Measurements from ENCODE around the gene KRTAP12-3.
"Not testable (repeated sequence)": the region's sequence is repeated elsewhere in the genome, so short reads cannot be mapped to it uniquely, and the experiment has no call there.

Gene KRTAP12-3

GRCh38 chr21:44657635-44658540 is at the start of gene KRTAP12-3:
TSS of gene KRTAP12-3 (plus strand) at chr21:44657932. CDS start at chr21:44657980, 48 bp downstream.
- Histone ChIP-seq H3K4me1 (ENCODE audit: control insufficient read depth, insufficient read depth, low read length) (peaks cover 2% of the 10 kb centered on the region), H3K27ac (ENCODE audit: low read length) (no peak within 1 kb of the TSS), H3K9me3 (ENCODE audit: control insufficient read depth in 2 of 2, low read length in 2 of 2) (peaks cover 2 to 5% of the 10 kb centered on the region in 2 donors), H3K9ac (ENCODE audit: low read length in 2 of 2) (no peak within 1 kb of the TSS), H3K27me3 (ENCODE audit: control insufficient read depth in 1 of 2, insufficient read depth in 2 of 2, low read length in 2 of 2) (peaks cover 4 to 6% of the 10 kb centered on the region in 2 donors), H3K4me3 (ENCODE audit: low read length in 2 of 2) (no peak within 1 kb of the TSS), H3K36me3 (ENCODE audit: control insufficient read depth in 2 of 2, insufficient read depth in 2 of 2, low read length in 2 of 2) (no peaks in the 10 kb centered on the region)

- Histone ChIP-seq H3K9me3 (ENCODE audit: control insufficient read depth in 2 of 2, low read length in 2 of 2) (peaks cover 3 to 6% of the 10 kb centered on the region in 2 donors), H3K27me3 (ENCODE audit: control insufficient read depth in 1 of 2, insufficient read depth in 2 of 2, low read length in 2 of 2) (peaks cover 0 to 5% of the 10 kb centered on the region in 2 donors), H3K4me1 (ENCODE audit: control insufficient read depth, insufficient read depth, low read length) (no peaks in the 10 kb centered on the region), H3K9ac (ENCODE audit: low read length in 2 of 2) (no peak overlapping the region), H3K4me3 (ENCODE audit: low read length in 2 of 2) (no peak overlapping the region), H3K36me3 (ENCODE audit: control insufficient read depth in 2 of 2, insufficient read depth in 2 of 2, low read length in 2 of 2) (no peaks in the 10 kb centered on the region), H3K27ac (ENCODE audit: low read length) (no peak overlapping the region)
These were observed 48.5 kb upstream of the KRTAP12-3 start for GRCh38 chr21:44609193-44609592.

- H3K27ac ChIP-seq (ENCODE audit: low read length); H3K27me3 ChIP-seq (ENCODE audit: control insufficient read depth in 1 of 2, insufficient read depth in 2 of 2, low read length in 2 of 2); H3K4me3 ChIP-seq (ENCODE audit: low read length in 2 of 2); H3K4me1 ChIP-seq (ENCODE audit: control insufficient read depth, insufficient read depth, low read length); H3K36me3 ChIP-seq (ENCODE audit: control insufficient read depth in 2 of 2, insufficient read depth in 2 of 2, low read length in 2 of 2); H3K9ac ChIP-seq (ENCODE audit: low read length in 2 of 2); H3K9me3 ChIP-seq (ENCODE audit: control insufficient read depth in 2 of 2, low read length in 2 of 2): not testable (repeated sequence)
These were observed 47.4 kb upstream of the KRTAP12-3 start for GRCh38 chr21:44610157-44610843.

DNA sequence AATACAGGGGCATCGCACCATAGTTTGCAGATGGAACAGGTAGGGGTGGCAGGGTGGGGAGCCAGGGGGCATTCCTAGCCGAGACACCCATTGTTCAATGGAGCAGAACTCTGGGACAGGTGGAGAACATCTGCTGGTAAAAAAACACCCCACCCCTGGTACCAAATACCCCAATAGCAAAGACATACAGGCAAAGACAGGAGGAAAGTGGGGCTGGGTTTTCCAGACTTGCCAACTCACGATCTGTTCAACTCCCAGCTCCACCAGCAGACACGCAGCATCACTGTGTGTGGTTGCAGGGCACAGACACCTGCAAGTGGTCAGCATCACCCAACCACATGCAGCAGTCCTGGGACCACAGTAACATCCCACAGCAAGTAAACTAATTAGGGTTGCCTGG is 46.2 kb upstream of the KRTAP12-3 start:
- H3K9me3 ChIP-seq (ENCODE audit: control insufficient read depth in 2 of 2, low read length in 2 of 2), result peaks cover 3 to 6% of the 10 kb centered on the region in 2 donors
- no peak overlapping the region for H3K9ac ChIP-seq (ENCODE audit: low read length in 2 of 2)
- H3K27me3 ChIP-seq (ENCODE audit: control insufficient read depth in 1 of 2, insufficient read depth in 2 of 2, low read length in 2 of 2), result peaks cover 2 to 6% of the 10 kb centered on the region in 2 donors
- no peak overlapping the region for H3K4me3 ChIP-seq (ENCODE audit: low read length in 2 of 2)
- no peaks in the 10 kb centered on the region for H3K4me1 ChIP-seq (ENCODE audit: control insufficient read depth, insufficient read depth, low read length)
- H3K36me3 ChIP-seq (ENCODE audit: control insufficient read depth in 2 of 2, insufficient read depth in 2 of 2, low read length in 2 of 2), result no peaks in the 10 kb centered on the region
- H3K27ac ChIP-seq (ENCODE audit: low read length), result no peak overlapping the region

DNA sequence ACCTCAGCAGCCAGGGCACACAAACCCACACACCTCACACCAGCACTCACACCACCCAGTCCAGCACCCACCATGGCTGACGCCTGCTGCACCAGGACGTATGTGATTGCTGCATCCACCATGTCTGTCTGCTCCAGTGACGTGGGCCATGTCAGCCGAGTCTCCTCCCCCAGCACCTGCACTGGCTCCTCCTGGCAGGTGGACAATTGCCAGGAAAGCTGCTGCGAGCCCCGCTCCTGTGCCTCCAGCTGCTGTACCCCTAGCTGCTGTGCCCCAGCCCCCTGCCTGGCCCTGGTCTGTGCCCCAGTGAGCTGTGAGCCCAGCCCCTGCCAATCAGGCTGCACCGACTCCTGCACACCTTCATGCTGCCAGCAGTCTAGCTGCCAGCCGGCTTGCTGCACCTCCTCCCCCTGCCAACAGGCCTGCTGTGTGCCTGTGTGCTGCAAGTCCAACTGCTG is 45.7 kb upstream of the KRTAP12-3 start, which contains the start of gene KRTAP10-8:
Gene KRTAP10-8, plus strand, starts transcription at position 51 of the 458 bp plus-strand sequence. Its CDS starts 22 bp downstream, at position 73.
- Histone ChIP-seq H3K27me3 (ENCODE audit: control insufficient read depth in 1 of 2, insufficient read depth in 2 of 2, low read length in 2 of 2) (peaks cover 2 to 6% of the 10 kb centered on the region in 2 donors), H3K36me3 (ENCODE audit: control insufficient read depth in 2 of 2, insufficient read depth in 2 of 2, low read length in 2 of 2) (no peaks in the 10 kb centered on the region), H3K4me1 (ENCODE audit: control insufficient read depth, insufficient read depth, low read length) (no peaks in the 10 kb centered on the region), H3K9ac (ENCODE audit: low read length in 2 of 2) (no peak within 1 kb of the TSS), H3K9me3 (ENCODE audit: control insufficient read depth in 2 of 2, low read length in 2 of 2) (peaks cover 3 to 6% of the 10 kb centered on the region in 2 donors), H3K4me3 (ENCODE audit: low read length in 2 of 2) (no peak within 1 kb of the TSS), H3K27ac (ENCODE audit: low read length) (no peak within 1 kb of the TSS)

GRCh38 chr21:44612669-44613229 is 45.0 kb upstream of the KRTAP12-3 start:
- H3K9ac ChIP-seq (ENCODE audit: low read length in 2 of 2), result no peak overlapping the region
- H3K4me1 ChIP-seq (ENCODE audit: control insufficient read depth, insufficient read depth, low read length), result no peaks in the 10 kb centered on the region
- H3K9me3 ChIP-seq (ENCODE audit: control insufficient read depth in 2 of 2, low read length in 2 of 2), result peaks cover 3 to 6% of the 10 kb centered on the region in 2 donors
- H3K4me3 ChIP-seq (ENCODE audit: low read length in 2 of 2), result no peak overlapping the region
- H3K27ac ChIP-seq (ENCODE audit: low read length), result no peak overlapping the region
- no peaks in the 10 kb centered on the region for H3K36me3 ChIP-seq (ENCODE audit: control insufficient read depth in 2 of 2, insufficient read depth in 2 of 2, low read length in 2 of 2)
- peaks cover 2 to 6% of the 10 kb centered on the region in 2 donors for H3K27me3 ChIP-seq (ENCODE audit: control insufficient read depth in 1 of 2, insufficient read depth in 2 of 2, low read length in 2 of 2)

DNA sequence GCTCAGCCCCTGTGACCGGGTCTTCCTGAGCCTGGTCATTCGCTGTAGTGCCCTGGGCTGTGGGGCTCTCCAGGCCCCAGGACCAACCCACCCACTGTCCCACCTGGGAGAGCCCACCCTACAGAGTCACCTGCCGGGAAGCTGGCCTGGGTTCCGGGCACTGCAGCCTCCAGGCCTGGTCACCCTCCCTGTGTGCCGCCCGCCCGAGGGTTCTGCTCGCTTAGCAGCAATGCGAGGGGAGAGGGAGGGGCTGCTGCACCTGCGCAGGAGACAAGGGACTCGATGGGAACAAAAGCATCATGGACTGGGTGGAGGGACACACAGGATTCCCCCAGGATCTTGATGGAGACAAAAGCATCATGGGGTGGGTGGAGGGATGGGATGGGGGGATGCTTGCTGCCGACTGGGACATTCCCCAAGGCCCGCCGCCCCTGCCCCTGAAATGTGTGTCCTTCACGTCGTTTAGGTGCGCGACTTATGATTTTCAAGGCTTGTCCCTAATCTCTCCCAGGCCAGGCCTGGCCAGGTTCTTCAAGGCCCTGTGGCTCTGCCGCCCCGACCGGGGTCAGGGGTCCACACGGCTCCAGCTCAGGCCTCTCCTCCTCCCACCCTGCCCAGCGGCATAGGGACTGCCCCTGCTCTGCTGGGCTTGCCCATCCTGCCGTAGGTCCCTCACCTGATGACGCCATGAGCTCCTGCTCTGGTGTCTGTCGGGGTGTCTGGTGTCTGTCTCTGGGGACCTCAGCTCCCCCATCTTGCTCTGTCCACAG is 44.2 kb upstream of the KRTAP12-3 start:
- Histone ChIP-seq H3K36me3 (ENCODE audit: control insufficient read depth in 2 of 2, insufficient read depth in 2 of 2, low read length in 2 of 2) (no peaks in the 10 kb centered on the region), H3K9me3 (ENCODE audit: control insufficient read depth in 2 of 2, low read length in 2 of 2) (peaks cover 3 to 6% of the 10 kb centered on the region in 2 donors), H3K9ac (ENCODE audit: low read length in 2 of 2) (no peak overlapping the region), H3K4me1 (ENCODE audit: control insufficient read depth, insufficient read depth, low read length) (no peaks in the 10 kb centered on the region), H3K27me3 (ENCODE audit: control insufficient read depth in 1 of 2, insufficient read depth in 2 of 2, low read length in 2 of 2) (peaks cover 2 to 6% of the 10 kb centered on the region in 2 donors), H3K27ac (ENCODE audit: low read length) (no peak overlapping the region), H3K4me3 (ENCODE audit: low read length in 2 of 2) (no peak overlapping the region)

DNA sequence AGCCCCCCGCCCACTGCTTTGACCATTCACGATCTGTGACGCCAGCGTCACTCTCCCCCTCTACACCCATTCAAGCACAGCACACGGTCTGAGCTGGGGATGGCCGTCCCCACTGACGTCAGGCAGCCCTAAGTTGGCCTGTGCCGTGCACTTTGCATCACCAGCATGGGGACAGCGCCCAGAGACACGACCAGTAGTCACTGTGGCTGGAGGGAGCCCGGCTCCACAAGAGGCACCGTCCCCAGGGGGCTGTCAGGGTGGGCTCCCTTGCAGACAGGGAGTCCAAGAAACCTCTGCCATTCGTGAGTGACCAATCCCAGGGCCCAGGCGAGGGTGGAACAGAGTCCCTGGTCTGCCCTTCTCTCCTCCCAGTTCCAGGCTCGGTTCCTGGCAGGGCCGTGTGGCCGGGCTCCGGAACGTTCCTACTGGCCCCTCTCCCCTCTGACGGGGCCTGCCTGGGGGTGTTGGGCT is 43.5 kb upstream of the KRTAP12-3 start:
- Histone ChIP-seq H3K27ac (ENCODE audit: low read length) (no peak overlapping the region), H3K4me1 (ENCODE audit: control insufficient read depth, insufficient read depth, low read length) (no peaks in the 10 kb centered on the region), H3K4me3 (ENCODE audit: low read length in 2 of 2) (no peak overlapping the region), H3K36me3 (ENCODE audit: control insufficient read depth in 2 of 2, insufficient read depth in 2 of 2, low read length in 2 of 2) (no peaks in the 10 kb centered on the region), H3K9ac (ENCODE audit: low read length in 2 of 2) (no peak overlapping the region), H3K27me3 (ENCODE audit: control insufficient read depth in 1 of 2, insufficient read depth in 2 of 2, low read length in 2 of 2) (peaks cover 2 to 8% of the 10 kb centered on the region in 2 donors), H3K9me3 (ENCODE audit: control insufficient read depth in 2 of 2, low read length in 2 of 2) (peaks cover 3 to 9% of the 10 kb centered on the region in 2 donors)

DNA sequence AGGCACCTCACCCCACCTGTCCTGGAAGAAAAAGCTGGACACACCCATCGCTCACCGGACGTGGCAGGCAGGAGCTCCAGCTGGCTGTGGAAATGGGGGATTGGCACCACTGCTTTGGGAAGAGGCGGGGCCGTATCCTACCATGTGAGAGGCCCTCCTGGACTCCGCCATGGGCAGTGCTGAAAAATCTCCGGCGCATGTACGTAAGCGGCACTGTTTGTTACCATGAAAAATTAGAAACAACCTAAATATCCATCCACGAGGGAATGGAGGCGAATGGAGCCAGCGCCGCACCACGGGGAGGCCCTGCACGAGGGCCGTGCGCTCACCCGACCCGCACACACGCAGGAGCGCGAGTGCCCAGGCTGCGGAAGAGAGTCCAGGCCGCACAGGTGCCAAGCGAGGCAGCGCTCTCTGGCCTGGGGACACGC is 42.8 kb upstream of the KRTAP12-3 start:
- no peak overlapping the region for H3K9ac ChIP-seq (ENCODE audit: low read length in 2 of 2)
- H3K36me3 ChIP-seq (ENCODE audit: control insufficient read depth in 2 of 2, insufficient read depth in 2 of 2, low read length in 2 of 2), result no peaks in the 10 kb centered on the region
- no peak overlapping the region for H3K4me3 ChIP-seq (ENCODE audit: low read length in 2 of 2)
- H3K27ac ChIP-seq (ENCODE audit: low read length), result no peak overlapping the region
- peaks cover 2 to 8% of the 10 kb centered on the region in 2 donors for H3K27me3 ChIP-seq (ENCODE audit: control insufficient read depth in 1 of 2, insufficient read depth in 2 of 2, low read length in 2 of 2)
- H3K9me3 ChIP-seq (ENCODE audit: control insufficient read depth in 2 of 2, low read length in 2 of 2), result peaks cover under 1 to 12% of the 10 kb centered on the region in 2 donors
- H3K4me1 ChIP-seq (ENCODE audit: control insufficient read depth, insufficient read depth, low read length), result no peaks in the 10 kb centered on the region

DNA sequence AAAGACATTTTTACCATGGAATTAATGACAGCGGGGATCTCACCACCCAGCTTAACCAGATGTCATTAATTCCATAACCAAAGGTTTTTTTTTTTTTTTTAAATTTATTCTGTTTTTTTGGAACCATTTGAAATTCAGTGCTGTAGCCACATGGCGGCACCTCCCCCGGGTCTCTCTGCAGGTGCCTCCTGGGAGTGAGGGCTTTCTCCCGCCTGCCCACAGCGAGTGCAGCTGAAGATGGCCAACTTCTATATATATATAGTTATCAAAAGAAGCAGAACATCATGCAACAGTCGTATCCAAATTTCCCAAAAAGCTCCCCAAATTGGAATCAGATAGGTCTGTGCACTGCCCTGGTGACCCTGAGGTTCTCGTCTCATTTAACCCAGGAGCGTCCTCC is 42.3 kb upstream of the KRTAP12-3 start:
- Histone ChIP-seq H3K36me3 (ENCODE audit: control insufficient read depth in 2 of 2, insufficient read depth in 2 of 2, low read length in 2 of 2) (no peaks in the 10 kb centered on the region), H3K27ac (ENCODE audit: low read length) (no peak overlapping the region), H3K9ac (ENCODE audit: low read length in 2 of 2) (no peak overlapping the region), H3K27me3 (ENCODE audit: control insufficient read depth in 1 of 2, insufficient read depth in 2 of 2, low read length in 2 of 2) (peaks cover 2 to 8% of the 10 kb centered on the region in 2 donors), H3K4me1 (ENCODE audit: control insufficient read depth, insufficient read depth, low read length) (no peaks in the 10 kb centered on the region), H3K9me3 (ENCODE audit: control insufficient read depth in 2 of 2, low read length in 2 of 2) (peaks cover 2 to 14% of the 10 kb centered on the region in 2 donors), H3K4me3 (ENCODE audit: low read length in 2 of 2) (no peak overlapping the region)
